Nephron (organoid): Measurements from ENCODE around the gene ARHGAP4.

Source experiments
- H3K27ac Mint-ChIP-seq, 3 experiments: 2 replicates each; pipeline ENCODE4 v1.8.0; 2020; ENCODE audit warnings: mixed read lengths in 3 of 3, mild to moderate bottlenecking in 2 of 3, moderate library complexity in 1 of 3
- H3K27me3 Mint-ChIP-seq: 2 replicates; pipeline ENCODE4 v1.8.0; 2021; ENCODE audit warnings: low read depth, mild to moderate bottlenecking, moderate library complexity, mixed read lengths
- H3K36me3 Mint-ChIP-seq: 2 replicates; pipeline ENCODE4 v1.8.0; 2020; ENCODE audit warnings: low read depth, mixed read lengths
- H3K4me1 Mint-ChIP-seq: 2 replicates; pipeline ENCODE4 v1.8.0; 2020; ENCODE audit warnings: mixed read lengths
- H3K4me3 Mint-ChIP-seq, 3 experiments: 2 replicates each; pipeline ENCODE4 v1.8.0; 2020; ENCODE audit warnings: mild to moderate bottlenecking in 3 of 3, mixed read lengths in 3 of 3, moderate library complexity in 2 of 3
- H3K9me3 Mint-ChIP-seq: 2 replicates; pipeline ENCODE4 v1.8.0; 2020; ENCODE audit warnings: mixed read lengths
- CTCF ChIP-seq, 3 experiments: fragments of 200-600 bp; sonication (generic); IDR thresholded peaks; one replicate each; pipeline ENCODE4 v1.5.0; 2021; ENCODE audit warnings: antibody characterized with exemption in 3 of 3; ENCODE audit not compliant: unreplicated experiment in 3 of 3

The ARHGAP4 gene

GRCh38 chrX:153886915-153887314 lies 39.1 kb downstream of the ARHGAP4 start:
- Mint-ChIP-seq H3K27ac (peak overlapping the region in 1 of 3 experiments; percentile 66), H3K9me3 (peaks cover 20% of the 10 kb centered on the region), H3K4me3 (peak overlapping the region in 2 of 3 experiments; percentile 70 to 72), H3K36me3 (no peaks in the 10 kb centered on the region), H3K4me1 (no peaks in the 10 kb centered on the region), H3K27me3 (peaks cover 45% of the 10 kb centered on the region)
- no peak for TF ChIP-seq CTCF (IDR thresholded peaks at IDR 0.05; ENCODE audit: unreplicated experiment in 3 of 3)

GRCh38 chrX:153885968-153886903 lies 39.8 kb downstream of the ARHGAP4 start, which contains the start of gene L1CAM:
Gene L1CAM (minus strand): TSS chrX:153886173. CDS start chrX:153875836, 10,337 bp downstream.
- Mint-ChIP-seq H3K9me3 (peaks cover 20% of the 10 kb centered on the region), H3K27ac (peak within 1 kb of the TSS in 1 of 3 experiments; percentile 66), H3K4me3 (peak within 1 kb of the TSS; percentile 38 to 72 (median 70)), H3K4me1 (no peaks in the 10 kb centered on the region), H3K27me3 (peaks cover 45% of the 10 kb centered on the region), H3K36me3 (no peaks in the 10 kb centered on the region)
- no peak for TF ChIP-seq CTCF (IDR thresholded peaks at IDR 0.05; ENCODE audit: unreplicated experiment in 3 of 3)

GRCh38 chrX:153885208-153885787 lies 40.8 kb downstream of the ARHGAP4 start:
- no peak for TF ChIP-seq CTCF (IDR thresholded peaks at IDR 0.05; ENCODE audit: unreplicated experiment in 3 of 3)
- H3K27me3 Mint-ChIP-seq = peaks cover 45% of the 10 kb centered on the region
- no peak overlapping the region for H3K27ac Mint-ChIP-seq
- no peaks in the 10 kb centered on the region for H3K4me1 Mint-ChIP-seq
- H3K36me3 Mint-ChIP-seq = no peaks in the 10 kb centered on the region
- H3K9me3 Mint-ChIP-seq = peaks cover 20% of the 10 kb centered on the region
- peak overlapping the region; percentile 38 to 66 (median 47) for H3K4me3 Mint-ChIP-seq

GRCh38 chrX:153884590-153884989 lies 41.5 kb downstream of the ARHGAP4 start:
- peak overlapping the region; percentile 47 to 66 (median 63) for H3K4me3 Mint-ChIP-seq
- TF ChIP-seq CTCF (IDR thresholded peaks at IDR 0.05; ENCODE audit: unreplicated experiment in 3 of 3) = no peak
- H3K9me3 Mint-ChIP-seq = peaks cover 22% of the 10 kb centered on the region
- peaks cover 45% of the 10 kb centered on the region for H3K27me3 Mint-ChIP-seq
- no peaks in the 10 kb centered on the region for H3K4me1 Mint-ChIP-seq
- no peak overlapping the region for H3K27ac Mint-ChIP-seq
- H3K36me3 Mint-ChIP-seq = no peaks in the 10 kb centered on the region

- no peak for TF ChIP-seq CTCF (IDR thresholded peaks at IDR 0.05; ENCODE audit: unreplicated experiment in 3 of 3)
- peaks cover 20% of the 10 kb centered on the region for H3K9me3 Mint-ChIP-seq
- H3K4me3 Mint-ChIP-seq = peak overlapping the region; percentile 47 to 66 (median 63)
- H3K27ac Mint-ChIP-seq = no peak overlapping the region
- H3K27me3 Mint-ChIP-seq = peaks cover 50% of the 10 kb centered on the region
- H3K36me3 Mint-ChIP-seq = no peaks in the 10 kb centered on the region
- H3K4me1 Mint-ChIP-seq = peaks cover 2% of the 10 kb centered on the region
Measured at GRCh38 chrX:153884136-153884535, 41.9 kb downstream of the ARHGAP4 start.
